Activated naive CD8-positive, alpha-beta T cell treated with anti-CD3 and anti-CD28 coated beads, Interleukin-2, amount 10 ng/mL, durations not matched to agents 7 days and 5 days (primary cell): ENCODE measurements around the gene HEYL. TPM values are rescaled to one million over a fixed set of nuclear protein-coding genes. Genes with fewer than 3 reads are reported as not detected.
A peak's percentile ranks its signal among the peaks of the same experiment; 100 is the strongest.

Source experiments
- ATAC-seq: fragments of 150-1000 bp; cut with Tn5 transposase; one replicate; pipeline ENCODE4 v1.10.0; 2021; ENCODE audit warnings: low read depth, moderate library complexity
- POLR2A ChIA-PET: fragments of 350-600 bp; sonication (Branson Sonifier 250); formaldehyde crosslinking; loops from one replicate; lab custom pipeline; 2021; ENCODE audit warnings: antibody characterized with exemption; lab: Charles Lee
- DNase-seq: peaks from one replicate; pipeline ENCODE4 v3.0.0; 2021
- H3K27ac Mint-ChIP-seq: one replicate; pipeline ENCODE4 v1.8.0; 2022; ENCODE audit warnings: mild to moderate bottlenecking, mixed read lengths
- H3K27me3 Mint-ChIP-seq: one replicate; pipeline ENCODE4 v1.8.0; 2022; ENCODE audit warnings: mild to moderate bottlenecking, moderate library complexity, mixed read lengths
- H3K36me3 Mint-ChIP-seq: one replicate; pipeline ENCODE4 v1.8.0; 2021; ENCODE audit warnings: mild to moderate bottlenecking, mixed read lengths
- H3K4me1 Mint-ChIP-seq: one replicate; pipeline ENCODE4 v1.8.0; 2021; ENCODE audit warnings: mixed read lengths
- H3K4me3 Mint-ChIP-seq: one replicate; pipeline ENCODE4 v1.8.0; 2022; ENCODE audit warnings: mild to moderate bottlenecking, moderate library complexity, mixed read lengths
- H3K9me3 Mint-ChIP-seq: one replicate; pipeline ENCODE4 v1.8.0; 2021; ENCODE audit warnings: mixed read lengths
- total RNA-seq, 2 experiments: library from RNA; stranded (reverse); gene quantifications; one replicate each; pipeline ENCODE4 v1.2.3, GENCODE V29; 2021

HEYL gene
- total RNA-seq, 2 experiments from 2014 or later = not detected

DNA sequence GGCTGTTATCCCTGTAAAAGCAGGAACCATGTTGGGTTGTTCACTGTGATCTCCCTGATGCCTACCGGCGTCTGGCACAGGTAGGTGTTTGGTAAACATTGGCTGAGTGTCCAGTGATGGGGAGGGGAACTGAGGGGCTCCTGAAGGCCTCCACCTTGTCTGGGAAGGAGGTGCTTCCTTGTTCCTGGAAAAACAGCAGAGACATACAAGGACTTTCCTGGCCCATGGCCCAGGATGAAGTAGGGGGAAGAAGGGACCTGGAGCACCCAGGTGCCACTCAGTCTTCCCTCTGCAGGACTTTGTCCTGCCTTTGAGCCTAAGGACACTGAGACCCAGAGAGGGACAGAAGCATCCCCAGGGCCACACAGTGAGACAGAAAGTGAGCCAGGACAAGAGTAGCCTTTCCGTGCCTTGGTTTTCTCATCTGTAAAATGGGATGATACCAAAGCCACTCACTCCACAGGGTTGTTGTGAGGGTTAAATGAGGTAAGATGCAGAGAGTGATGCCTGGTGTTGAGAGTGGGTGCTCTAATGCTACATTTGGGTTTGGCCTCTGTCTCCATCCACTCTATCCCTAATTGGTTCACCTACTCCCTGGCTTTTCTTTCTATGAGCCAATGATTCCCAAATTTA is 6.1 kb upstream of the HEYL start:
- ATAC-seq (no peak), DNase-seq (no peak)
- no peaks in the 10 kb centered on the region for H3K4me1 Mint-ChIP-seq
- H3K36me3 Mint-ChIP-seq = no peaks in the 10 kb centered on the region
- no peak overlapping the region for H3K27ac Mint-ChIP-seq
- H3K9me3 Mint-ChIP-seq = no peaks in the 10 kb centered on the region
- peaks cover 9% of the 10 kb centered on the region for H3K27me3 Mint-ChIP-seq
- no peak overlapping the region for H3K4me3 Mint-ChIP-seq
- POLR2A ChIA-PET = no interaction called here

DNA sequence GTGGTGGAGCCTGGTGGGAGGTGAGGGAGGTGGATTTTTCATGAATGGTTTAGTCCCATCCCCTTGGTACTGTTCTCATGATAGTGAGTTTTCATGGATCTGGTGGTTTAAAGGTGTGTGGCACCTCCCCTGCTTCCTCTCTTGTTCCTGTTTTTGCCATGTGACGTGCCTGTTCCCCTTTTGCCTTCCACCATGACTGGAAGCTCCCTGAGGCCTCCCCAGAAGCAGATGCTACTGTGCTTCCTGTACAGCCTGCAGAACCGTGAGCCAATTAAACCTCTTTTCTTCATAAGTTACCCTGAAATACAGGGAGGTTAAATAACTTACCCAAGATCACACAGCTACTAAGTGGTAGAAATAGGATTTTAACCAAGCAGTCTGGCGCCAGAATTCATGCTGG is 4.3 kb upstream of the HEYL start:
- H3K36me3 Mint-ChIP-seq = no peaks in the 10 kb centered on the region
- H3K27ac Mint-ChIP-seq = no peak overlapping the region
- DNase-seq (no peak), ATAC-seq (no peak)
- POLR2A ChIA-PET = no interaction called here
- peaks cover 1% of the 10 kb centered on the region for H3K4me1 Mint-ChIP-seq
- H3K9me3 Mint-ChIP-seq = no peaks in the 10 kb centered on the region
- peaks cover 16% of the 10 kb centered on the region for H3K27me3 Mint-ChIP-seq
- H3K4me3 Mint-ChIP-seq = no peak overlapping the region

DNA sequence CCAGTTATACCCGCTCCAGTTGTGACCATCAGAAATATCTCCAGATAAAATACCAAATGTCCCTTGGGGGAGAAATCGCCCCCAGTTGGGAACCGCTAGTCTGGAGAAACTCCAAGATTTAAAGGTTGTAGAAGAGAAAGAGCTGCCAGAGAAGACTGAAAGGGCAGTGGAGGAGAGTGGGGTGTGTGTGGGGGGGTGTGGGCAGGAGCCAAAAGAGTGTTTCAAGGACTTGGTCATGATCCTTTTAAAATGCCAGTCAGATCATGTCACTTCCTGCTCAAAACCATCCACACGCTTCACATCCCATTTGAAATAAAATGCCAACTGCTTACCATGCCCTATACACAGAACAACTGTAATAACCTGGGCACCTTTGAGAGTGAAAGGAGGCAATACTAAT is 3.4 kb upstream of the HEYL start:
- Mint-ChIP-seq H3K9me3 (no peaks in the 10 kb centered on the region), H3K4me3 (no peak overlapping the region), H3K27ac (no peak overlapping the region), H3K36me3 (no peaks in the 10 kb centered on the region), H3K4me1 (peaks cover 1% of the 10 kb centered on the region), H3K27me3 (peaks cover 25% of the 10 kb centered on the region)
- DNase-seq (no peak), ATAC-seq (no peak)
- POLR2A ChIA-PET = no interaction called here

DNA sequence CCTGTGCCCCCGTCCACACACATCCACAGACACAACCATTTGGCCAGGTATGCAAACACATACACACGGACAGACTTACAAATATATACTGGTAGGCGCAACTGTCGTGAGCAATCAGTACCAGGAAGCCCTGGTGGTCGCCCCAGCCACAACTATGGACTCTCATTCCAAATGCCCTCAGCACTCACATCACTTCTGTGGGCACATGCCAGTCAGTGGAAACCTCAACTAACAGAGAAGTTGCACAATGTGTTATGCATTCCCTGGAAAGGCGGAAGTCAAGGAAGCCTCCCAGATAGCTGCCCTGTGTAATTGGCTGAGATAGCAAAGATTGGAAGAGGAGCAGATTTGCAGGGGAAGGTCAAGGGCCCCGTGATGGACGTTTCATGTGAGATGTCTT is 1.4 kb upstream of the HEYL start:
- H3K27ac Mint-ChIP-seq = no peak overlapping the region
- H3K9me3 Mint-ChIP-seq = no peaks in the 10 kb centered on the region
- DNase-seq = no peak
- no peaks in the 10 kb centered on the region for H3K36me3 Mint-ChIP-seq
- peaks cover 37% of the 10 kb centered on the region for H3K27me3 Mint-ChIP-seq
- H3K4me3 Mint-ChIP-seq = no peak overlapping the region
- ATAC-seq = no peak
- POLR2A ChIA-PET = no interaction called here
- peaks cover 1% of the 10 kb centered on the region for H3K4me1 Mint-ChIP-seq

DNA sequence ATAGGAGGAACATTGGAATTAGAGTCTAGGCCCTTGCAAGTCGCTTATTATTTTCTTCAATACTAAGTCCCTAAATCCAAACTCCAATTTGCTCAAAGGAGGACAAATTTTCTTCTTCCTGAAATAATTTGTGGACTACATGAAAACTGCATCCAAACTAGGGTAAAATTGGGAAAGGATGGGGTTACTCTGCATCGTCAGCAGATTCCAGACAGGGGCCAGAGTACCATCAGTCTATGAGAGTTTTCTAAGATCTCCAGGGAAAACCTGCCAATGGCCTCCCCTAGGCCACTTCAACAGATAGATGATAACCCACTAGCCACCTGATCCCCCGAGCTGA is 508 bp downstream of the HEYL start:
- H3K27ac Mint-ChIP-seq = no peak overlapping the region
- H3K36me3 Mint-ChIP-seq = no peaks in the 10 kb centered on the region
- POLR2A ChIA-PET = no interaction called here
- H3K27me3 Mint-ChIP-seq = peaks cover 50% of the 10 kb centered on the region
- peak overlapping the region; percentile 45 for H3K4me3 Mint-ChIP-seq
- peaks cover 1% of the 10 kb centered on the region for H3K4me1 Mint-ChIP-seq
- ATAC-seq (no peak), DNase-seq (no peak)
- no peaks in the 10 kb centered on the region for H3K9me3 Mint-ChIP-seq

DNA sequence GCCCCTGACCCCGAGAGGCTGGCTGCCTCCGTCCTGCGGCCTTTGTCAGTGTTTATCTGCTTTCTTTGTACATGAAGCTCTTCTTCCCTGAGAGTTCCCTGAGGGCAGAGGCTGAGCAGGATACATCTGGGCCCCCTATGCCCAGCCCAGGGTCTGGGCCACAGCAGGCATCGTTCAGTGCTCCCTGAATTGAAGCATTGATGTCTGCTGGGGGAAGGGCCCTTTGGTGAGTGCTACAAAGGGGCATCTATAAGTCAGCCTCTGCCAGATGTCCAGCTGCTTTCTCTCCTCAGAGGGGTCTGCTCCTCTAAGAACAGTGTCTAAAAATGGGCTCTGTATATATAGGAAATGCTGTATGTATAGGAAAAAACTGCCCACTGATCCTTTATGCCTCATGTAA is 2.1 kb downstream of the HEYL start:
- Mint-ChIP-seq H3K27ac (no peak overlapping the region), H3K36me3 (no peaks in the 10 kb centered on the region), H3K9me3 (no peaks in the 10 kb centered on the region), H3K4me1 (peaks cover 1% of the 10 kb centered on the region), H3K27me3 (peaks cover 51% of the 10 kb centered on the region), H3K4me3 (no peak overlapping the region)
- POLR2A ChIA-PET = no interaction called here
- DNase-seq = no peak
- no peak for ATAC-seq

DNA sequence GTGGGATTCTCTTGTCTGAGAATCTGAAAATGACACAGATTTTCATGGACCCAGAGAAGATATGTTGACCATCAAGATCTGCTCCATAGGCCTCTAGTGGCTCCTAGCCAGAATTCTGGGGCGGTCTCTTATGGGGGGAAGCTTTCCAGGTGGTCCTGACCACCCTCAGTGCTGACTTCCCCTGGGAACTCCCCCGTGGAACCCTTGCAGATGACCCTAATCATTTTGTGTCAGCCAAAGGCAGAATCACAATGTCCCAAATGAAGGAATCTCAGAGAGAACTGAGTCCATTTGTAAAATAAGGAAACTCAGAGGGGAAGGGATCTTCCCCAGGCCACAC is 3.6 kb downstream of the HEYL start:
- Mint-ChIP-seq H3K27ac (no peak overlapping the region), H3K36me3 (no peaks in the 10 kb centered on the region), H3K9me3 (no peaks in the 10 kb centered on the region), H3K4me1 (peaks cover 1% of the 10 kb centered on the region), H3K4me3 (no peak overlapping the region), H3K27me3 (peaks cover 46% of the 10 kb centered on the region)
- POLR2A ChIA-PET = no interaction called here
- no peak for DNase-seq
- ATAC-seq = no peak

DNA sequence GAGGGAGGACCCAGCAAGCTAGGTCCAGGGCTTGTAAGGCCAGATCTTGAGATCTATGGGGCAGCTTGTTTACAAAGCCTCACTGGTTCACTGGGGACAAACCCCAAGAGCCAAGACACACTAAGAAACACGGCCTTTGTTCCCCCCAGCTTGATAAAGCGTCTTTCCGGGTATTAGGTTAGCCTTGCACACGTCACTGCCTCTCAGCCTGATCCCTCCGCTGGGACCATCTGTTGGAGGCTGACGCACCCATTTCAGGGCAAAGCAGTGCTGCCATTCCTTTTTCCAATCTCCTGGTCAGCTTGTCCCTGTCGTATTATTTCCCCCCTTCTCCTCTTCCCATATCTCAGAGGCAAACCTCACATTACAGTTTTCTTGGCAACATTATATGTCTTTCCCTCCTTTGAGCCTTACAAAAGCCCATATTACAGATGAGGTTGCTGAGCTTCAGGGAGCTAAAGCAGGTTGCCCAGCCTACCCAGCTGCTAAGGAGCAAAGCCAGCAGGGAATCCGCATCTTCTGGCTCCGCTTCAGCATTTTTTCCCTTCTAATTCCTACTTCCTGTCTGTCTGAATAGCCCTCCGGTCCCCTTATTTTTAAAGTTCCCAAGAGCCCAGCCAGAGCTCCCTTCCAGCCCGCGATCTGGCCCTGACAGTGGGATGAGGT is 4.1 kb downstream of the HEYL start:
- POLR2A ChIA-PET = no interaction called here
- H3K36me3 Mint-ChIP-seq = no peaks in the 10 kb centered on the region
- ATAC-seq (no peak), DNase-seq (no peak)
- H3K9me3 Mint-ChIP-seq = no peaks in the 10 kb centered on the region
- peaks cover 41% of the 10 kb centered on the region for H3K27me3 Mint-ChIP-seq
- no peak overlapping the region for H3K27ac Mint-ChIP-seq
- H3K4me3 Mint-ChIP-seq = no peak overlapping the region
- H3K4me1 Mint-ChIP-seq = peaks cover 1% of the 10 kb centered on the region

DNA sequence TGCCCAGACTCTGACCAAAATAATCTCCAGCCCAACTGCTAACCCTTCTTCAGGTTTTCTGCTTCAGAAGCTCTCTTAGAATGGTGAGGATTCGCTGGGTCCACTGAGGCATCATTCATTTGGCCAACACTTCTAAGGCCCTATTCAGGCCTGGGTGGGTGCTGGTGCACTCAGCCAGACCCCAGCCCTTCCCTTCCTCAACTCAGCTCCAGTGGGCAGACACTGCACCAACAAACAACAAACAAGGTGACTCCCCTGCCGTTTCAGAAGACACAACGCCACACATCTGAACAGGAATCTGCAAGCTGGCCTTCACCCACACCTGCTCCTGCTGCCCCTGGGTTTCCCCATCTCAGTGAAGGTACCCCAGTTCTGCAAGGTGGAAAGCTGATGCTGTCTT is 6.0 kb downstream of the HEYL start:
- ATAC-seq (no peak), DNase-seq (no peak)
- Mint-ChIP-seq H3K27me3 (peaks cover 32% of the 10 kb centered on the region), H3K36me3 (no peaks in the 10 kb centered on the region), H3K9me3 (no peaks in the 10 kb centered on the region), H3K27ac (no peak overlapping the region), H3K4me1 (no peaks in the 10 kb centered on the region), H3K4me3 (no peak overlapping the region)
- POLR2A ChIA-PET = no interaction called here

DNA sequence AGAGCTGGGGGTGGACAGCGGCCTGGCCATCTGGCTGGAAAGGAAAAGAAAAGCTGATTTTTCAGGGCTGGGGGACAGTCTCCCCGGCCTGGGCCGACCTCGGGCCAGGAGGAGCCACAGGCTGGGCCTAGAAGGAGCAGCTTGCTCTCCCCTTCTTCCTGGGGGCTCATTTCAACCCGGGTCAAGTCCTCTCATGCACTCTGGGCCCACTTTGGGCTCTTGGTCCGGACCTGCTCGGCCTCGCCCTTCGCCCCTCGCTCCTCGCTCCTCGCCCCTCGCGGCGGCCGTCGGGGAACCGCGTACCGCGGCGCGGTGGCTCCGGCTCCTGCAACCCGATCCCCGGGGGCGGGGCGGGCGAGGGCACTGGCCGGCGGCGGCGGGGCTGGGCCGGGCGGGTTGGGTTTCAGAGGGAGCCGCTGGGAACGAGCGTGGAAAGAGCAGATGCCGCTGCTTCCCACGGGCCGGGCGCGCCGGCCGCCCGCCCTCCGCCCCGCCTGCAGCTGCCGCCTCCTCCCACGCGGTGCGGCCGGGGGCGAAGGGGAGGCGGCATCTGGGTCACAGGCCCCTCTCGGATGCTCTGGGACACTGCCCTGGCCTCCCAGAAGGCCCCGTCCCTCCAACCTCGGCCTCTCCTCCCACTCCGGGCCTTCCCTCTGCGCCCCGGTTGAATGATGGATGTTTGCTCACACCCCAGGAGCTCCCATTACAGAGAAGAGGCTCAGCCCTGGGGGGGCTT is 6.6 kb downstream of the HEYL start:
- H3K36me3 Mint-ChIP-seq = no peaks in the 10 kb centered on the region
- no peak overlapping the region for H3K27ac Mint-ChIP-seq
- no peaks in the 10 kb centered on the region for H3K4me1 Mint-ChIP-seq
- DNase-seq (no peak), ATAC-seq (no peak)
- POLR2A ChIA-PET = no interaction called here
- peaks cover 27% of the 10 kb centered on the region for H3K27me3 Mint-ChIP-seq
- H3K9me3 Mint-ChIP-seq = no peaks in the 10 kb centered on the region
- no peak overlapping the region for H3K4me3 Mint-ChIP-seq

DNA sequence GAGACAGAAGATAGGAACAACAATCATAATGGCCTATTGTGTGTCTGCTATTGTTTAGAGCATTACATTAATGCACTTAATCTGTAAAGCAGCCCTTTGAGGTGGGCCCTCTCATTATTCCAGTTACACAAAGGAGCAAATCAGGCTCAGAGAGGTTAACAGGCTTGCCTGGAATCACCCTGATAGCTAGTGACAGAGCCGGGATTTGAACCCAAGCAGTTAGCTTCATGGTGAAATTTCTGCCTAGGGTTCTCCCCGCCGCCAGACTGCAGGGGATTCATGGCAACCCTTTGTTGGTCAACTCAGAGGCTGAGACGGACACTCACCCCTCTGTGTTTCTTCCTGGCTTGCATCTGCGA is 7.1 kb downstream of the HEYL start:
- POLR2A ChIA-PET = no interaction called here
- DNase-seq (no peak), ATAC-seq (no peak)
- H3K9me3 Mint-ChIP-seq = no peaks in the 10 kb centered on the region
- H3K27me3 Mint-ChIP-seq = peaks cover 21% of the 10 kb centered on the region
- no peak overlapping the region for H3K4me3 Mint-ChIP-seq
- no peak overlapping the region for H3K27ac Mint-ChIP-seq
- no peaks in the 10 kb centered on the region for H3K4me1 Mint-ChIP-seq
- H3K36me3 Mint-ChIP-seq = no peaks in the 10 kb centered on the region

DNA sequence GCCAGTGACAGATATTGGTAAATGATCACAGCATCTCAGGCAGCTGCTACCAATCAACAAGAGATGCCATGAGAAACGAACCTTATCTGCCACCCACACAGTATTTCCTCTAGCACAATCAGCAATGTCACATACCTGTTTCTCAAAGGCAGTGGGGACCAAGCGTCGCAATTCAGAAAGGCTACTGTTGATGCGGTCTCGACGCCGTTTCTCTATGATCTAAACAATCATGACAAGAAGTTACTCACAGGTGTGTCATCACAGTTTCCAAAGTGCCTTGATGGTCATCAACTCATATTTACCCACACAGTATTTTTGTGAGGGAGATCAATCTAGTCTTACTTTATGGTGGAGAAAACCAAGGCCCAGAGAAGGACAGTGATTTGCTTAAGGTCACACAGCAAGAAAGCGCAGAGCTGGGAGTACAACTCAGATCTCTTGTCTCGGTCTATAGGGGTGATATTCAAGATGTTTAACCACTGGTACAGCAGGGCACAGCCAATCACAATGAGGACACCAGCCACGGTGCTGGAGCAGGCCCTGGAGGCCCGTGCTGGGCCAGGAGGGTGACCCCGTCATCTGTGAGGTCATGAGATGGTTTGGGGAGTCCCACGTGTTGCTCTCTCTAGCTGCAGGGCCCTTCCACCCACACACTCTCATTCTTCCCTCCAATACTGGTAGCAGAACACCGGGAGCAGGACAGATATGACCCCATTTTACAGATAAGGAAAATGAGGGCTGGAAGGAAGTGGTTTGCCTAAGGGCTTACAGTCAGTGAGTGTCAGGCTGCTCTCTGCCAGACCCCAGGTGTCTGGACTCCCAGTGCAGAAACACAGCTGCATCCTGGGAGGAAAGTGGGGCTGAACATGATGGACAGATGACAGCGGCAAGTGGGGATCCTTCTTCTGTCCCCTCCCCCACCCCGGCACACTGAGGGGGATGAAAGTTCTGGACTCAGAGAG is 7.8 kb downstream of the HEYL start:
- Mint-ChIP-seq H3K27ac (no peak overlapping the region), H3K4me1 (no peaks in the 10 kb centered on the region)

DNA sequence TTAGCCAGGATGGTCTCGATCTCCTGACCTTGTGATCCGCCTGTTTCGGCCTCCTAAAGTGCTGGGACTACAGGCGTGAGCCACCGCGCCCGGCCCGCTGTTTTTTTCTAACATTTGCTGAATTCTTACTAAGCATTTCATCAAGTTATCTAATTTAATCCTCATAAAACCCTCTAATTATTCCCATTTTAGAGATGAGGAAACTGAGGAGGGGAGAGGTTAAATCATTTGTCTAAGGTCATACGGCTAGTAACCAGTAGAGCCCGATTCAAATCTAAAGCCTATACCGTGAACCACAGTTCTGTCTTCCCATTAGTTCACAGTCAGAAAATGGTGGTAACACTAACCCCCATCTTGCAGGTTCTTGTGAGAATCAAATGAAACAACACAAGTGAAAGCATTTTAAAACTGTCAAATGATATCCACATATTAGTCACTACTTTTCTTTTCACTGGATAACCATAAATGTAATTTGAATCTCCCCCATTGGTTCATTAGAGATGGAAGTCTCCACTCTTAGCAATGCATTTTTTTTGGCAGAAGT is 10.6 kb downstream of the HEYL start:
- Mint-ChIP-seq H3K27me3 (peaks cover under 1% of the 10 kb centered on the region), H3K27ac (no peak overlapping the region), H3K4me3 (no peak overlapping the region), H3K36me3 (no peaks in the 10 kb centered on the region), H3K9me3 (no peaks in the 10 kb centered on the region), H3K4me1 (no peaks in the 10 kb centered on the region)
- POLR2A ChIA-PET = no interaction called here
- no peak for DNase-seq
- no peak for ATAC-seq

More for the DNA sequence above, 7.8 kb downstream of the HEYL start:
- Mint-ChIP-seq H3K4me3 (no peak overlapping the region), H3K9me3 (no peaks in the 10 kb centered on the region), H3K27me3 (peaks cover 18% of the 10 kb centered on the region), H3K36me3 (no peaks in the 10 kb centered on the region)
- POLR2A ChIA-PET = no interaction called here
- DNase-seq = no peak
- no peak for ATAC-seq
